Stimulated activated naive CD8-positive, alpha-beta T cell treated with anti-CD3 and anti-CD28 coated beads, Interleukin-15, Interleukin-2, amounts not matched to agents 100 U/mL and 50 U/mL, for 24 hours (primary cell): ENCODE results near the gene ATP10B.

Experiments used
- ATAC-seq: fragments of 150-1000 bp; cut with Tn5 transposase; one replicate; pipeline ENCODE4 v1.10.0; 2021
- DNase-seq: peaks from one replicate; pipeline ENCODE4 v3.0.0; 2021

The ATP10B gene

GRCh38 chr5:160555581-160555970, 296.4 kb downstream of the ATP10B start:
- ATAC-seq (no peak), DNase-seq (no peak)

- DNase-seq, result no peak
- ATAC-seq, result no peak
Observed at GRCh38 chr5:160550075-160550474, 301.9 kb downstream of the ATP10B start.

DNA sequence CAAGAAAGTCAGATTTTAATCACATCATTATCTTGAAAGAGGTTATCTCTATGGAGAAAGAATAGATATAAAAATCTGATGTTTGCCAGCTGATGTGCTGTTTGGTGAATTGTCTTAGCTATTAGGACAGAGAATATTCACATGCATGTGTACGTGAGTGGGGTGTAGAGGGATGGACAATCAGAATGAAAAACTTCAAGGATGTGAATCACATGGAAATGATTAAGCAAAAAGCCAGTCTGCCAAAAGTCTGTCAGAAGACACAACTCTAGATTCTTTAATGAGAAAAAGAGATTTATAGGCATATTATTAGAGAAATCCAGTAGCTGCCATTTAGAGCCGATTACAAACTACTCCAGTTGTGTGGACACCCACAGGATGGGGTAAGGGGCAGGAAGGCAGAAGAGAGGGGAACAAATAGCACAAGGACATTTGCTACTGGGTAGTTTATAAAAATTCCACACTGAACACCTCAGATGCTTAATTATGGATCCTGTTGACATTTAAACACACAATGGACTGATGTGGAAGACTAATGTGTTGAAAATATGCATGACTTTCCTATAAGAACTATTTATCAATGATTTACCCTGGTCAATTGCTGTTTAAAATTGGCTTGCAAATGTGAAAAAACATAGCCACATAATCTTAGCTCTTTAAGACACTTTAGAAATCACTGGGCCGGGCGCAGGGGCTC, 302.9 kb downstream of the ATP10B start:
- ATAC-seq (no peak), DNase-seq (no peak)

GRCh38 chr5:160547872-160548271, 304.1 kb downstream of the ATP10B start:
- no peak for ATAC-seq
- no peak for DNase-seq

DNA sequence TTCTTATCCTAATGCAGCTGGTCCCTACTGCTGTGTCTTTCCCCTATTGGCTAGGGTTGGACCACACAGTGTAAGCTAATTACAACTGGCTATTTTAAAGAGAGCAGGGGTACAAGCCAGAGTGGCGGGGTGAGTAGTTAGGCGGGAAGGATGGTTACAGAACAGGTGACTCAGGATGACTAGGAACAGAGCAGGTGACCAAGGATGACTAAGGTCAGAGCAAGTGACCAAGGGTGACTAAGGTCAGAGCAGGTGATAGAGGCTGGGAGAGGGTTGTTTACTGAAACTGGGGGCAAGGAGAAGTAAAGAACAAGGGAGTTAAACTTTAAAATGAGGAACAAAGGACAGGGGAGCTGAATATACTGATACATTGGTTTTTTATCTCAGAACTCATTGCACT, 304.9 kb downstream of the ATP10B start:
- ATAC-seq, result no peak

GRCh38 chr5:160545832-160546231, 306.2 kb downstream of the ATP10B start:
- ATAC-seq, result peak; percentile 74
- DNase-seq, result no peak

More for the DNA sequence above, 304.9 kb downstream of the ATP10B start:
- DNase-seq, result no peak

- ATAC-seq, result peak; percentile 49
Observed at GRCh38 chr5:160543395-160543794, 308.6 kb downstream of the ATP10B start.

GRCh38 chr5:160542840-160543239, 309.2 kb downstream of the ATP10B start:
- ATAC-seq (no peak), DNase-seq (no peak)

More at GRCh38 chr5:160543395-160543794, 308.6 kb downstream of the ATP10B start:
- DNase-seq, result no peak

GRCh38 chr5:160542281-160542680, 309.7 kb downstream of the ATP10B start:
- ATAC-seq (no peak), DNase-seq (no peak)

GRCh38 chr5:160539431-160539830, 312.6 kb downstream of the ATP10B start:
- DNase-seq (peak; percentile 69), ATAC-seq (peak; percentile 98)

- DNase-seq (no peak), ATAC-seq (no peak)
Observed at GRCh38 chr5:160537940-160538339, 314.1 kb downstream of the ATP10B start.

GRCh38 chr5:160537116-160537515, 314.9 kb downstream of the ATP10B start:
- DNase-seq, result no peak
- no peak for ATAC-seq

GRCh38 chr5:160534914-160535313, 317.1 kb downstream of the ATP10B start:
- DNase-seq (no peak), ATAC-seq (no peak)

DNA sequence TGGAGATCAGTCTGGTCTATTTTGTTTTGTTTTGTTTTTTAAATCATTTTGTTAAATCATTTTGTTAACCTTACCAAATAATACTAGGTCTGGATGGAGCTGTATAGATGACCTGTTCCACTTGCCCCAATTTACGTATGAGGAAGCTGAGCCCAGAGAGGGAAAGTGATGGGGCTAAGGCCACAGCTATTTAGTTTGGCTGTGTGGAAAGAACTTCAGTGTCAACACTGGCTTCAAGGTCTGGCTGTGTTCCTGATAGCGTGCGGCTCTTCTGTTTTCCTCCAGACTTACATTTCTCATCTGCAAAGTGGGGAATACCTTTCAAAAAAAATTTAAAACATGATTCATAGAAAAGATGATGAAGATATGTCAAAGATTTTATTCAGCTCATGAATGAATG, 317.9 kb downstream of the ATP10B start:
- ATAC-seq (no peak), DNase-seq (no peak)

GRCh38 chr5:160525471-160526261, 326.3 kb downstream of the ATP10B start:
- no peak for ATAC-seq
- no peak for DNase-seq

DNA sequence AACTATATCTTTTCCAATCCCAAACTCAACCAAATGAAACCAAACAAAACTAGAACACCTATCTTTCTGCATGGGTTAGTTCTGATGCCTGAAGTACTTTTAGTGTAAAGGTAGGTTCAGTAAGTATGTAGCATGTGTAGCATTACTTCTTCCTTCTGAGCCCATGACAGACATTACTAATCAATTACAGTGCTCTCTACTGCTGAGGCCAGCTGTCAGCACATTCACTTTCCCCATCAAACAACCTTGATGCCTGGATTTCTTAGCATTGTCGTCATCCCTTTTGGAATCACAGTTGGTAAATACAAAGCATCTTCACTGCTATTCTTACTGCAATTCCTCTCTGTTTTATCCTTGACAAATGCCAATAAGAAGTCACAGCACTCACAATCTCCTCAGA, 327.2 kb downstream of the ATP10B start:
- DNase-seq (no peak), ATAC-seq (no peak)

GRCh38 chr5:160523502-160524163, 328.4 kb downstream of the ATP10B start:
- ATAC-seq (no peak), DNase-seq (no peak)

DNA sequence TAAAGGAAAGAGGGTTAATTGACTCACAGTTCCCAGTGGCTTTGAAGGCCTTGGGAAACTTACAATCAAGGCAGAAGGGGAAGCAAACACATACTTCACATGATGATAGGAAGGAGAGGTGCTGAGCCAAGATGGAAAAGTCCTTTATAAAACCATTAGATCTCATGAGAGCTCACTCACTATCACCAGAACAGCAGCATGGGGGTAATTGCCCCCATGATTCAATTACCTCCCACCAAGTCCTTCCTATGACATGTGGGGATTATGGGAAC, 330.7 kb downstream of the ATP10B start:
- ATAC-seq, result no peak
- DNase-seq, result no peak

DNA sequence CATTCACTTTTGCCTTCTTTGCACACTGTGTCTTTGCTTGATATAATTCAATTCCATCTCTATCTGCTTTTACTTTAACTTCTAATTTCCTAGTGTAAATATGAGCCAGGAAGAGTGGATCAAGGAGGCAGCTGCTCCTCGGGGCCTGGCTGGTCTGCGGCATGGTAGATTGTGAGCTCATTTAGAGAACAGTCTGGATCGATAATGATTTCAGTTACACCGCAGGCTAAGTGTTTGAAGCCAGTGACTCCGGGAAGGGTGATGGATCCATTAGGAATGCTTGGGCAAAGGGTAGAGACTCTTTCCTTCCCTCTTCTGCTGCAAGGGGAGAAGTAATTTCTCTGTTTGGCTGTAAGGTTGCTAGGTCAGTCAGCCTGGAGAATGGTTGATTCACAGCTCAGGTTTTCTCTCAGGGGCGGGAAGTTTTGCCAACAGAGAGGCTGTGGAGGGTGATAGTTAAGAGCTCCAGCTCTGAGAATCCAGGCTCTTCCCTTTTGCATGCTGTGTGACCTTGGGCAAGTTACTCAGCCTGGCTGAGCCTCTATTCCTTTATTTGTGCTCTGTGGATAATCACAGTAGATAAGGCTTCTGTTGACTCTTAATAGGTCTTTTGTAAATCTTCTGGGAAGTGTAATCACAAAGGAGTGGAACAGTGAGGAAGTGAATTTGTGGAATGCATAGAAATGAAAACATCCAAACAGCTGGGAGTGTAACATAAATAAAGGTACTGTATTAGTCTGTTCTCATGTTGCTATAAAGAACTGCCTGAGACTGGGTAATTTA, 331.2 kb downstream of the ATP10B start:
- DNase-seq, result no peak
- ATAC-seq, result no peak

GRCh38 chr5:160516696-160517530, 335.1 kb downstream of the ATP10B start:
- DNase-seq, result no peak

DNA sequence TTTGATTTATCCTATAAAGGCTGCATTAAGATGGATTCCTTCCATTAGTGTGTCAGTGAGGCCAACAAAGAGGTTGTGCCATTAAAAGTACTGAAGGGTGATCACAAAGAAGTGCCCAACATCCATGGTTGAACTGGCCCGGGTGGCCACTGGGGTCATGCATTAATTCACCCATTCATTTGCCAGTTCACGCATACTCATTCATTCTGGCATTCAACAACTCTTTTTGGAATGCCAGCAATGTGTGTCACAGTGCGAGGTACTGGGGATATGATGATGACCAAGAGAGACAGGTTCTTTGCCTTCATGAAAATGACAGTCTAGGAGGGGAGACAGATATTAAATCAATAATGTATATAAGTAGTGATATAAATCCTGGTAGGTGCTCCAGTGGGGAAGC, 337.1 kb downstream of the ATP10B start:
- no peak for ATAC-seq
- no peak for DNase-seq

More at GRCh38 chr5:160516696-160517530, 335.1 kb downstream of the ATP10B start:
- ATAC-seq, result no peak

- ATAC-seq (no peak), DNase-seq (no peak)
Observed at GRCh38 chr5:160514191-160514590, 337.8 kb downstream of the ATP10B start.
